Left renal pelvis (tissue), 4 donors: ENCODE results near the gene KCND3. TPM values are rescaled to one million over a fixed set of nuclear protein-coding genes. Genes with fewer than 3 reads are reported as not detected.
"Not testable (repeated sequence)": the region's sequence is repeated elsewhere in the genome, so short reads cannot be mapped to it uniquely, and the experiment has no call there.

Experiments
- DNase-seq, 4 donors: peaks; one replicate each; pipeline ENCODE4 v3.0.0-alpha.2; 2013; ENCODE audit warnings: low read depth in 4 of 4, low spot score in 3 of 4
- polyA plus RNA-seq, 4 donors: library from polyadenylated mRNA; unstranded; fragments of 120-200 nt; gene quantifications; one replicate each; pipeline ENCODE4 v1.2.1, GENCODE V29; 2013; ENCODE audit not compliant: insufficient read length in 4 of 4

Gene KCND3
- polyA plus RNA-seq, 4 donors, result 1.4 to 3.5 (median 1.9) TPM

- no peak for DNase-seq
Observed at GRCh38 chr1:111749628-111750027, 239.8 kb downstream of the KCND3 start.

- no peak for DNase-seq
Observed at GRCh38 chr1:111747947-111748346, 241.5 kb downstream of the KCND3 start.

DNA sequence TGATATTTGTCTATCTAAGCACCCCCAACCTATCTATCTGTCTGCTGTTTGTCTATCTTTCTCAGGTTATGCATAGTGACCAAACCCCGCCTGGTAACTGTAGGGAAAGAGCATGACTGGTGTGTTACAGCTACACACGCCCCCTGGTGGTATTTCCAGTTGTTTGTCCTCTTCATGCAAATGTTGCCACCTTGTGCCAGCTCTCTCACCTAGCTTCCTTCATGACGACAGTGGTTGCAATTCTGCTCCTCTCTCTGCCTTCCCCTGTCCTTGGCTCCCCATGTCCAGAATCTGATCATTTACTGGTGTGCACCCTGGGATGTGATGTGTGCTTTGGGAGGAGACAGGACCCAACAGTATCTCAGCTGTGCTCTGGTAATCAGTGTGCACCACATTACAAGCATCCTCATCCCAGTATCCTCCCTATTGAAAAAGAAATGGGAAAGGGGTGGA, 242.2 kb downstream of the KCND3 start:
- no peak for DNase-seq

DNA sequence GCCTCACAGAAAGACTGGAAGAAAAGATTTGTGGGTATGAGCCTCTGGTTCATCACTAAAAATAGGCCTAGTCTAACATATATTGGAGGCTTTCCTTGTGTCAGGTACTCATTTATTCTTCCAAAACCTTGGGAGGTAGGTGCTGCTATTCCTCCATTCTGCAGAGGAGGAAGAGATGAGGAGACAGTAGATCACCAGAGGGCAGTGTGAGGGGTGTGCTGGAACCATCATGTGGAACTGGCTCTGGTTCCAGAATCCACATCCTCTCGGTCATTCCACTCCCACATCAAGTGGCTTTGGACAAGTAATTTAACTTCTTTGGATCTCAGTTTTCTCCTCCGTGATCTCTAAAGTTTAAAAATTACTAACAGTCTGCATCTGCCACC, 242.9 kb downstream of the KCND3 start:
- no peak for DNase-seq

- DNase-seq, result no peak
Observed at GRCh38 chr1:111745675-111746613, 243.5 kb downstream of the KCND3 start.

DNA sequence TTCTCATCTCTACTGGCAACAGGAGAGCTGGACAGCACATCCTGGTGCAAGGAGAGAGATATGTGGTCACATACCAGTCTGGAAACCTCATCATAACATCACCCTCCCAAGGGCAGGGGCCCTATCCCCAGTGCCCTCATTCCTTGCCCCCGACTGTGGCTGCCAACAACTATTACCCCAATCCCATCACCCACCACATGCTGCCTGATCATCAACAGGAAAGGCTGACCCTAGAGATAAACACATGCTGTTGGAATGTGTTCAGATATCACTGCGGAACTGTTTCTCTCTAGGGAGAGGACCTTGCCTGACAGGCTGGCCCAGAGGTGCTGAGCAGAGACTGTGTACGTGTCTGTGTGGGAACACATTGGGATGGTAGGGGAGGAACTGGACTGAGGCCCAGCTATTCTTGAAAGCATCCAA, 245.8 kb downstream of the KCND3 start:
- no peak for DNase-seq

- DNase-seq, result no peak
Observed at GRCh38 chr1:111742938-111743549, 246.4 kb downstream of the KCND3 start.

DNA sequence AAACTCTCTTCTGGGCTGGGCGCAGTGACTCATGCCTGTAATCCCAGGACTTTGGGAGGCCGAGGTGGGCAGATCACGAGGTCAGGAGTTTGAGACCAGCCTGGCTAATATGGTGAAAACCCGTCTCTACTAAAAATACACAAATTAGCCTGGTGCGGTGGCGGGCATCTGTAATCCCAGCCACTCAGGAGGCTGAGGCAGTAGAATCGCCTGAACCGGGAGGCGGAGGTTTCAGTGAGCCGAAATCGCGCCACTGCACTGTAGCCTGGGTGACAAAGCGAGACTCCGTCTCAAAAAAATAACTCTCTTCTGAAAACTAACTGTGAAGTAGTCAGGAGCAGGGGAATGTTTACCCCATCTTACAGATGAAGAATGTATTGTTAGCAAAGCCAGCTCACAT, 247.2 kb downstream of the KCND3 start:
- DNase-seq, result not testable (repeated sequence)

DNA sequence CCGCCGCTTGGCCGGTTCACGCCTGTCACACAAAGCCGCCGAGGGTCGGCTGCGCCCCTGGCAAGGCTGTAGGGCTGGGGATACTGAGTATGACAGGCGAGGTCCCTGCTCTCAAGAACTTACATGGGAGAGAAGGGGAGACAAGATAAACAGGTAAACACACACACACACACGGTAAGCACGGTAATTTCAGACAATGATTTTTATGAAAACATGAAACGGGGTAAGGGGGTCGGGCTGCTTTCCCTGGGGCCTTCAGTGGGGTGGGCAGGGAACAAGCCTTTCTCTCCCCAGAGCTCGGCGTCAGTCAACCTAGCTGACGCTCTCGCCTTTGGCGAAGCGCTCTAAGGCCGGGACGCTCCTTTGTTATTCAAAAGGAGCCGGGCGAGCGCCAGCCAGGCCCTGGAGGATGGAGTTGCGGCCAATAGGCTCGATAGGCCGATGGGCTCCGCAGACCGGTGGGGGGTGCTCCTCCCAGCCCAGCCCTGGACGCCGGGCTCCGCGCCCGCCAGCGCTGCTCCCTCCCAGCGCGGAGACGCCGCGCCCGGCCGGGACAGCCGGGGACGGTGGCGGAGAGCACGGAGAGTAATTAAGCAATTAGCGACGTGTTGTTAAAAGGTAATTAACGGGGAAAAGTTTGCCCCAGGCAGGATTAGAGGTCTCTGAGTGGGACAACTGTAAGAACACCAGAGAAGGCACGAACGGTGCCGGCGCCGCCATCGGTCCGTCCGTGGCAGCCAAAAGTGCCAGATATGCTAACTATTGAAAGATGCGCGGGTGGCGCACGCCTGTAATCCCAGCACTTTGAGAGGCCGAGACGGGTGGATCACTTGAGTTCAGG, 249.3 kb downstream of the KCND3 start:
- no peak for DNase-seq

- DNase-seq, result peak in 1 of 4 donors; percentile 64
Observed at GRCh38 chr1:111739194-111739924, 250.1 kb downstream of the KCND3 start, which contains the start of gene INKA2. Gene INKA2, minus strand, starts transcription at chr1:111739395. Its CDS starts 153 bp downstream, at chr1:111739242.

DNA sequence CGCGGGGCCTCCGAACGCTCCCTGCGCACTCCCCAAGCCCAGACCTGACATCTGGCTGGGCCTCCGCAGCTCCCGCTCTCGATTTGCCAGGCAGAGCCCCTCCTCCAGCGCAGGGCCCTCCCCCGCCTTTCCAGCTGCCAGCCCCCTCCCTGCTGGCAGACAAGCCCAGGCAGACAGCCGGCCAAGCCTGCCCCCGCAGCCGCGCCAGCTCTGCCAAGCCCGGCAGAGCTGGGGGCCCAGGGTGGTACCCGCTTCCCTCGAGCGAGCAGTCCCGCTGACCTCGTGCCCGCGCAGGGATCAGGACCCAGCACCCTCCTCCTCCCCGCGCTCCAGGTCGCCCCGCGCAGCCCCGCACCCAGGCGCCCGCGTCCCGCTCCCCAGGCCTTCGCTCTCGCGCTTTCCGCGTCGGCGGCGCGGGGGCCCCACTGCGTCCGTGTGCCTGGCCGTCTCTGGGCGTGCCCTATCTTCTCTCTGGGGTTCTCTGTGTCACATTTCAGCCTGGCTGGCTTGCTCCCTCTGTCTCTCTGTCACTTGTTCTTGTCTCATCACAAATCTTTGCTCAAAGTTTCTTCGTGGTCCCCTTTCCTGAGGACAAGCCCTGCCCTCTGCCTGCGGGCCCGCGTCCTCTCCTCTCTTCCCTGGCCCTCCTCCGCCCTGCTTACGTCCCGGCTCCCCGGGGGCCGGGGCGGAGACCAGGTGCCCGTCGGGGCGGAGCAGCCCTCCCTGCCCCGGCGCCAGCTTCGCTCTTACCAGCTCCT, 250.9 kb downstream of the KCND3 start:
- DNase-seq, result no peak

DNA sequence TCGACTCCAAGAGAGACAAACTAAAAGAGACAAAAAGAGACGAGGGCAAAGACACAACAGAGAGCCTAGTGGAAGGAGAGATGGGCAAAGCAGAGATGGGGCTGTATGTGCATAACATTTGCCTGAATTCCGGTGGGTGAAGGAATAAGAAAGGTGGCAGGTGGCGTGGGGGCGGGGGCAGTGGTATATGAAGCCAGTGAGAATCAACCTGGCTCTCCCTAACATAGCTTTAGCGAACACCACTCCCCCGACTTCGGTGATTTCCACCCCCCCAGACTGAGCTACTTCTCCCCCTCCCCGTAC, 251.4 kb downstream of the KCND3 start:
- DNase-seq, result no peak

GRCh38 chr1:111737216-111738132, 252.0 kb downstream of the KCND3 start:
- no peak for DNase-seq

DNA sequence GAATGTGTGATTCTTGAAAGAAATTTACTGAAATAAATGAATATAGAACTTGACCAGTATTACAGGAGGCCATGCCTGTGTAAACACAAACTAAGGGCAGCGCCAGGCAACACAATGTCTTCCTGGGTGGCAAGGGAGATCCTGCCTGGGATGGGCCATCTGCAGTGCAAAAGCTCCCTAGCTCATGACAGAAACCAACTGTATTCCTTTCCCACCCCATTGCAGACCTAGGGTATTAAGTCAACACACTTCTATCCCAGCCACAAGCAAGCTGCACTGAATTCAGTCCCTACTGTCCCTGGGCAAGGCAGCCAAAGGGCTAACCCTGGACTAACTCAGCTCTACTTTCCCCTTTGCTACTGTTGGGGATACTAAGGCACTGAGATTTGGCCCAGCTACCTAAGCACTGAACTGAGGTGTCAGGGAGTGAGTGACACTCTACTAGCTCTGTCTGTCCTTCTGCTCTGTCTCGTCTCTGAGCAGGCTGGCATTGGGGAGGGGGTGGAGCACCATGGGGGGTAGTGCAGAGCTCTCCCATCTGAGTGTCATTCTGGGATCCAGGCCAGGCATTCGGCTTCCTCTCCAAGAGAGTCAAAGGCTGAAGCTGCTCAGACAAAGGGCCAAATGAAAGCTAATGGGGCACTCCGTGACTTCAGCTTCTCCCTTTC, 252.8 kb downstream of the KCND3 start:
- DNase-seq, result no peak

- no peak for DNase-seq
Observed at GRCh38 chr1:111735858-111736544, 253.5 kb downstream of the KCND3 start.

- no peak for DNase-seq
Observed at GRCh38 chr1:111735321-111735720, 254.1 kb downstream of the KCND3 start.

DNA sequence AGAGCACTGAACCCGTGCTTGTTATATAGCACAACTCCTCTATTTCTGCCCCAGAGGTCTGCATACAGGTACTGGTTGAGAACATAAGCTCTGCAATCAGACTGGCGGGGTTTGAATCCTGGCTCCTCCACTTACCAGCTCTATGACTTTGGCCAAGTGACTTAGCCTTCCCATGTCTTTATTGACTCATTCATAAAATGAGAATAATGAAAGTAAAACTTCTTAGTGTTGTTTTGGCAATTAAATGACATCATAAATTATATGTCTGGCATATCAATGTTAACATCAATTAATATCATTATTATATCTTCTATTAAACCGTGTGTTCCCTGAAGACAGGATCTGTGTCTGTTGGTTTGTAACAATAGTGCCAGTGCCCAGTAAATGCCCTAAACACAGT, 254.6 kb downstream of the KCND3 start:
- DNase-seq, result no peak

DNA sequence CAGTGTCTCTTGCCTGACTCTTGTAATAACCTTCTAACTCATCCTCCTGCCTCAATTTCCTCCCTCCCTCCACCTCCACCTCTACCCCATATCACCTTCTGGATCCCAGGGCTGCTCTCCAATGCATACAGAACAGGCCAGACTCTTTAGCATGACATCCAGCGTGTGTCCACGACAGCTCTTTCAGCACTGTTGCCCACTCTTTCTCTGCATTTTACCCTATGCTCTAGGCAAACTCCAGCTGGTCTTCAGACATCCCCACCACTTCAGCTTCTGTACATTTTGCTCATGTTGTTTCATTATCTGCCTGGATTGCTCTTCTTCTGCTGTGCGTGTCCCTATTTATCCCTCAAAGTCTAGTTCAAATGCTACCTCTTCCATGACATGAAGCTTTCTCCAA, 255.0 kb downstream of the KCND3 start:
- DNase-seq, result no peak
